ENCODE data around the gene PAPLN.

GRCh38 chr14:73238424-73238852, 1.1 kb downstream of the PAPLN start:
- TF ChIP-seq REST (IDR thresholded peaks at IDR 0.05; ENCODE audit: insufficient replicate concordance, low read depth) (no peak), POLR2AphosphoS5 (IDR thresholded peaks at IDR 0.05; ENCODE audit: low read depth) (no peak)

Measured in HL-60 (cell line).